ENCODE data around the gene MISP. TPM values are rescaled to one million over a fixed set of nuclear protein-coding genes. Genes with fewer than 3 reads are reported as not detected.

The MISP gene
- total and polyA plus RNA-seq, 9 donors, result 0.08 to 44.0 (median 0.55) TPM

DNA sequence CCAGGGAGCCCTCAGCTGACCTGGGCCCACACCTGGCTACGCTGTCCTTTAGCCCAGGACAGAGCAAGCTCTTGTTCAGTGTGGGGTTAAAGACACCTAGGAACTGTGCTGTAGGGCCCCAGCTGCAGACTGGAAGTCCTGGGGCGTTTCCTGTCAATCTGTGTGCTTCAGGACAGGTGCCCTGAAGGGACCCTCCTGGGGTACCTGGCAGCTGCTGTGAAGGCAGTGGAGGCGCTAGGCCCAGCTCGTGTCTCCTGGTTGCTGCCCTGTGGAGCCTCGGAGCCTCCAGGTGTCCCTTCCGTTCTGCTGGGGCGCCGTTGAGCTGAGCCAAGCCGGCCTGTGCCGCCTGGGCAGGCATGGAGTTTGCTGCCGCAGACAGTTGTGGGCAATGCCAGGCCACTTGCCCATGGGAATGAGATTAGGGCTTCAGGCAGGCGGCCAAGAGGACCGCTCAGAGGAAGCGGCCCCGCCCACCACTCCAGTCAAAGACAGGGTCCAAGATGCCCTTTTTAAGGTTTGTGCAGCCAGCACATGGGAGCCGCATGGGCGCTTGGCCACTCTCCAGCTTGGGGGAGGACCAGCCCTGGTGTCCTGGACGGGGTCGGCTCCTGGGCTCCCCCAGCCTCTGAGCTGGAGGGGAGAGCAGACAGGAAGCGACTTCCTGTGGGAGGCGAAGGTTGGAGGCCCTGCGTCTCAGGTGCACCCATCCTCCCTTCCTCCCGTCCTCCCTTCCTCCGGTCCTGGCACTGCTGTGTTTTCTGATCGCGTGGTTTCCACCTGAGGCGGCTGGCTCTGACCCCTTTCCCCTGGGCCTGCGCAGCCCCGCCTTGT lies 50.3 kb downstream of the MISP start:
- DNase-seq, result peak in 4 of 5 donors; percentile 55 to 80 (median 71)
- TF ChIP-seq POLR2A (IDR thresholded peaks at IDR 0.05) (no peak), EP300 (IDR thresholded peaks at IDR 0.05) (no peak)
- TF ChIP-seq, protein P1, sequence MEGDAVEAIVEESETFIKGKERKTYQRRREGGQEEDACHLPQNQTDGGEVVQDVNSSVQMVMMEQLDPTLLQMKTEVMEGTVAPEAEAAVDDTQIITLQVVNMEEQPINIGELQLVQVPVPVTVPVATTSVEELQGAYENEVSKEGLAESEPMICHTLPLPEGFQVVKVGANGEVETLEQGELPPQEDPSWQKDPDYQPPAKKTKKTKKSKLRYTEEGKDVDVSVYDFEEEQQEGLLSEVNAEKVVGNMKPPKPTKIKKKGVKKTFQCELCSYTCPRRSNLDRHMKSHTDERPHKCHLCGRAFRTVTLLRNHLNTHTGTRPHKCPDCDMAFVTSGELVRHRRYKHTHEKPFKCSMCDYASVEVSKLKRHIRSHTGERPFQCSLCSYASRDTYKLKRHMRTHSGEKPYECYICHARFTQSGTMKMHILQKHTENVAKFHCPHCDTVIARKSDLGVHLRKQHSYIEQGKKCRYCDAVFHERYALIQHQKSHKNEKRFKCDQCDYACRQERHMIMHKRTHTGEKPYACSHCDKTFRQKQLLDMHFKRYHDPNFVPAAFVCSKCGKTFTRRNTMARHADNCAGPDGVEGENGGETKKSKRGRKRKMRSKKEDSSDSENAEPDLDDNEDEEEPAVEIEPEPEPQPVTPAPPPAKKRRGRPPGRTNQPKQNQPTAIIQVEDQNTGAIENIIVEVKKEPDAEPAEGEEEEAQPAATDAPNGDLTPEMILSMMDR (IDR thresholded peaks at IDR 0.05), result no peak
- intact Hi-C loops (cut with DNase I), result no loop called here
- H3K27me3 ChIP-seq, result no peaks in the 10 kb centered on the region
- no peaks in the 10 kb centered on the region for H3K36me3 ChIP-seq
- no peaks in the 10 kb centered on the region for H3K9me3 ChIP-seq
- 30 to 33% (median 30%) methylated on average over 23 to 29 of the region's 29 CpGs for WGBS, 3 donors
- peaks cover 41% of the 10 kb centered on the region for H3K4me1 ChIP-seq (ENCODE audit: insufficient read depth)
- no peak overlapping the region for H3K4me3 ChIP-seq
- no peak overlapping the region for H3K27ac ChIP-seq

GRCh38 chr19:801861-802497 lies 51.1 kb downstream of the MISP start:
- H3K36me3 ChIP-seq, result no peaks in the 10 kb centered on the region
- no peaks in the 10 kb centered on the region for H3K9me3 ChIP-seq
- H3K4me1 ChIP-seq (ENCODE audit: insufficient read depth), result peaks cover 41% of the 10 kb centered on the region
- TF ChIP-seq POLR2A (IDR thresholded peaks at IDR 0.05) (no peak), EP300 (IDR thresholded peaks at IDR 0.05) (no peak)
- TF ChIP-seq, protein P1 (IDR thresholded peaks at IDR 0.05), result no peak
- no peak overlapping the region for H3K4me3 ChIP-seq
- peak; percentile 54 to 73 (median 63) for DNase-seq
- 19 to 20% (median 19%) methylated on average over 23 of the region's 23 CpGs for WGBS, 3 donors
- intact Hi-C loops (cut with DNase I), result no loop called here
- no peak overlapping the region for H3K27ac ChIP-seq
- no peaks in the 10 kb centered on the region for H3K27me3 ChIP-seq

DNA sequence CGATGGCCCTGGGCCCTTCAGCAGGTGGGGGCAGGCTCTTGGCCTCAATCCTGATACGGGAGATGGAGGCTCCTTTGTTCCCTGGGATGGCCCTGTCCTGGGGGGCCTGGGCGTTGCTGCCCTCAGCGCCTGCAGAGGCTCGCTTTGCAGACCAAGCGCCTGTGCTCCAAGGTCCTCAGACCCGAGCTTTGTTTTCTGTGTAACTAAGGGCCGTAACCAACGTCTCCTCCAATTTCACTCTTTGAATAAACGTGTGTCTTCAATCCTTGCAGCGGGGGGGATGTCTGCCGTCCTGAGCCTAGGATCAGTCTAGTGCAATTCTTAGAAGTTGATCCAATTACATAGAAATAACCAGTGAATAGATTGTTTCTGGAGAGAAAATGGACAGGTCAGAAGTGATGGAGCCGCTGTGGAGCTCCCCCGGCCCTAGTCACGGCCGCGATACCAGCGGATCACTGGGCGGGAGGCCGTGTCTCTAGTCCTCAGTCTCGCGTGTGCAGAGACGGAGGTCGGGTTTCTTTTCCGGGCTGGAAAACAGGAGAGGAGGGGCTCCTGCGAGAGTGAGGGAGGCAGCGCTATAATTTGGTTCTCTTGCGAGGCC lies 51.7 kb downstream of the MISP start:
- H3K27me3 ChIP-seq, result no peaks in the 10 kb centered on the region
- intact Hi-C loops (cut with DNase I), result no loop called here
- TF ChIP-seq EP300 (IDR thresholded peaks at IDR 0.05) (no peak), POLR2A (IDR thresholded peaks at IDR 0.05) (no peak)
- TF ChIP-seq, protein P1 (IDR thresholded peaks at IDR 0.05), result no peak
- H3K4me1 ChIP-seq (ENCODE audit: insufficient read depth), result peaks cover 41% of the 10 kb centered on the region
- no peaks in the 10 kb centered on the region for H3K9me3 ChIP-seq
- no peak overlapping the region for H3K4me3 ChIP-seq
- WGBS, 3 donors, result 28 to 40% (median 31%) methylated on average over 28 of the region's 28 CpGs
- DNase-seq, result peak in 1 of 5 donors; percentile 48
- no peaks in the 10 kb centered on the region for H3K36me3 ChIP-seq
- H3K27ac ChIP-seq, result no peak overlapping the region

GRCh38 chr19:803099-803561 lies 52.2 kb downstream of the MISP start:
- TF ChIP-seq, protein P1 (IDR thresholded peaks at IDR 0.05), result no peak
- TF ChIP-seq EP300 (IDR thresholded peaks at IDR 0.05) (no peak), POLR2A (IDR thresholded peaks at IDR 0.05) (no peak)
- Histone ChIP-seq H3K4me1 (ENCODE audit: insufficient read depth) (peaks cover 41% of the 10 kb centered on the region), H3K27me3 (no peaks in the 10 kb centered on the region), H3K9me3 (no peaks in the 10 kb centered on the region), H3K27ac (no peak overlapping the region), H3K36me3 (no peaks in the 10 kb centered on the region), H3K4me3 (no peak overlapping the region)
- peak in 1 of 5 donors; percentile 26 for DNase-seq
- intact Hi-C loops (cut with DNase I), result no loop called here
- 71 to 80% (median 71%) methylated on average over 17 of the region's 17 CpGs for WGBS, 3 donors
